DOHH2 (cell line): ENCODE results near the gene CLCN2.

Experiments used
- CTCF ChIP-seq: fragments of 200-600 bp; sonication (generic); IDR thresholded peaks from one replicate; pipeline ENCODE4 v1.5.1; 2014; ENCODE audit warnings: antibody characterized with exemption, mild to moderate bottlenecking, low read depth, low read length; ENCODE audit not compliant: poor library complexity, severe bottlenecking
- EZH2phosphoT487 ChIP-seq: fragments of 200-600 bp; sonication (generic); IDR thresholded peaks from 2 replicates; pipeline ENCODE4 v1.6.1; 2017; ENCODE audit warnings: borderline replicate concordance, mild to moderate bottlenecking, antibody characterized with exemption, low read length, moderate library complexity, mixed read lengths

GRCh38 chr3:184354121-184354728, 7.2 kb downstream of the CLCN2 start:
- TF ChIP-seq CTCF (peak; percentile 94), EZH2phosphoT487 (no peak)
